D341Med (cell line): Measurements from ENCODE around the gene RUFY3.
"Not testable (repeated sequence)": the region's sequence is repeated elsewhere in the genome, so short reads cannot be mapped to it uniquely, and the experiment has no call there.

ENCODE experiments used
- DNase-seq: peaks from one replicate; pipeline ENCODE4 v3.0.0; 2012; ENCODE audit warnings: low spot score

Gene RUFY3

GRCh38 chr4:70737006-70737405 lies 15.2 kb downstream of the RUFY3 start:
- DNase-seq, result no peak

- no peak for DNase-seq
Observed at GRCh38 chr4:70737409-70737808, 15.6 kb downstream of the RUFY3 start.

DNA sequence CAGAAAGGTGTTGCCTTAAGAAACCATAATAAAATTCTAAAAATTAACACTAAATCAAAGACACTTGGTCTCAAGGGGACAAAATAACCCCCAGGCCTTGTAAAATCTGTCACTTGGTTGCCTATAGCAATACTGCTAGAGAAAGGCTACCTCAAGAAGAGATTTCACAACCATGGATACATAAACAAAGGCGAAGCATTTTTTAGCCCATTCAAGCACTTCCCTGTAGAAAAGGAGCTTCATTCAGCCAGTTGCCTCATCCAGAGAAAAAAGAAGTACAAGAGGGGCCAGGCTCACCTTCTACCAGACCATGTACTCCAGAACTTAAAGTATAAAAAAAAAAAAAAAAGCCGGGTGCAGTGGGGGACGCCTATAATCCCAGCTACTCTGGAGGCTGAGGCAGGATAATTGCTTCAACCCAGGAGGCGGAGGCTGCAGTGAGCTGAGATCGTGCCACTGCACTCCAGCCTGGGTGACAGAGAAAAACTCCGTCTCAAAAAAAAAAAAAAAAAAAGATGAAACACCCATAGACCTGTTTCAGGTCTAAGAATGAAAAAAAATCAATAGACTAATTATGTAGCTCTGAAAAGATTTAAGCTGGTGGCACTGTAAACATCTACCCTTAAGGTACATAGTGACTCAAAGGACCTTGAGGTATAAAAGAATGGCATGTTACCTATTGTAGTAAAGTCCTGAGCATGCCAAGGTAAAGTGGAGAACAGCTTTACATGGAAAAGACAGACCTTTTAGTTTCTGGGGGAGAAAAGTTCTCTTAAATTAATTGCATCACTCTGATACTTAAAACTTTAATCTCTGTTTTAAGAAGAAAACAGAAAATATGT lies 18.0 kb downstream of the RUFY3 start:
- DNase-seq, result no peak

- no peak for DNase-seq
Observed at GRCh38 chr4:70741867-70742658, 20.3 kb downstream of the RUFY3 start.

DNA sequence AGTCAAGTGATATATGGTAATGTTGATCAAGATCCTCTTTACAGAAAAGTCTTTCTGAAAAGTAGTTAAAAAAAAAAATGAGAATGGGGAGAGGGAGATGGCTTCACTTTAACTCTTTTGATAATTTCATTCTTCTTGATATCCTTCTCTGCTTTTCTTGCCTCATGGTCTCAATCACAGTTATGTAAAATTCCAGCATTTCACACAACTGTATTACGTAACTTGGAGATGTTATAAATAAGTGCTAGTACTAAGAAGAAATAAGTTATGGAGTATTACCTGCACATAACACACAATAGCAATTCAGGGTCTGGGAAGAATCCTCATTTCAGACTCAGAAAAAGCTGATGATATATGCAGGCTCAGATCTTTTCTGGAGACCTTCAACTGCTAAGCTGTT lies 22.0 kb downstream of the RUFY3 start:
- no peak for DNase-seq

DNA sequence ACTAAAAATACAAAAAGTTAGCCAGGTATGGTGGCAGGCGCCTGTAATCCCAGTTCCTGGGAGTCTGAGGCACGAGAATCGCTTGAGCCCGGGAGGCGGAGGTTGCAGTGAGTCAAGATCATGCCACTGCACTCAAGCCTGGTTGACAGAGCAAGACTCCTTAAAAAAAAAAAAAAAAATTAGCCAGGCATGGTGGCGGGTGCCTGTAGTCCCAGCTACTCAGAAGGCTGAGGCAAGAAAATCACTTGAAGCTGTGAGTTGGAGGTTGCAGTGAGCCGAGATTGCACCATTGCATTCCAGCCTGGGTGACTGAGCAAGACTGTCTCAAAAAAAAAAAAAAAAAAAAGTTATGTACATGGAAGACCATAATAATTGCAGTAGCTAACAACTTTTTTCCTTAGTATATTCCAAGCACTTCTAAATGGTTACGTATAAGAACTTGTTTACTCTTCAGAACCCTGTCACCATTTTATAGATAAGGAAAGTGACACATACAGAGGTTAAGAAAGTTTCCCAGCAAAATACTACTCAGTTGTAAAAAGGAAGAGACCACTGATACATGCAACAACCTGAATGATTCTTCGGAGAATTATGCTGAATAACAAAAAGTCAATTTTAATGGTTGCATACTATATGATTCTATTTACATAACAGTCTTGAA lies 24.5 kb downstream of the RUFY3 start:
- DNase-seq, result no peak

- DNase-seq, result no peak
Observed at GRCh38 chr4:70747874-70748273, 26.1 kb downstream of the RUFY3 start.

DNA sequence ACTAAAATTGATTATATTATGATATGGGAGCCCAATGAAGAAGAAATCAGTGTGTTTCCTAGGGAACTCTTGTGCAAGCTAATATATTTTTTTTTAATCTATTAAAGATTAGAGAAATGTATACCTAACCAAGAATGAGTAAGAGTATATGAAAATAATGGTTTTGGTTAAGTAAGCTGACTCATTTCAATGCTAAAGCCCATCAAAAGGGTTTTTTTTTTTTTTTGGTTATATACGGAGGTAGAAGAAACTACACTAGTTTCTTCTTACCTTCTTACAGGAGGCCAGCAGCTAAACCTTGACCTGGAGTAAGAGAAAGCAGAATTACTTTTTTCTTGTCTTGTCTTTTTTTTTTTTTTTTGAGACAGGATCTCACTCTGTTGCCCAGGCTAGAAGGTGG lies 27.5 kb downstream of the RUFY3 start:
- DNase-seq, result no peak

- no peak for DNase-seq
Observed at GRCh38 chr4:70752236-70752635, 30.5 kb downstream of the RUFY3 start.

- no peak for DNase-seq
Observed at GRCh38 chr4:70753630-70754029, 31.9 kb downstream of the RUFY3 start.

- DNase-seq, result no peak
Observed at GRCh38 chr4:70754470-70754869, 32.7 kb downstream of the RUFY3 start.

DNA sequence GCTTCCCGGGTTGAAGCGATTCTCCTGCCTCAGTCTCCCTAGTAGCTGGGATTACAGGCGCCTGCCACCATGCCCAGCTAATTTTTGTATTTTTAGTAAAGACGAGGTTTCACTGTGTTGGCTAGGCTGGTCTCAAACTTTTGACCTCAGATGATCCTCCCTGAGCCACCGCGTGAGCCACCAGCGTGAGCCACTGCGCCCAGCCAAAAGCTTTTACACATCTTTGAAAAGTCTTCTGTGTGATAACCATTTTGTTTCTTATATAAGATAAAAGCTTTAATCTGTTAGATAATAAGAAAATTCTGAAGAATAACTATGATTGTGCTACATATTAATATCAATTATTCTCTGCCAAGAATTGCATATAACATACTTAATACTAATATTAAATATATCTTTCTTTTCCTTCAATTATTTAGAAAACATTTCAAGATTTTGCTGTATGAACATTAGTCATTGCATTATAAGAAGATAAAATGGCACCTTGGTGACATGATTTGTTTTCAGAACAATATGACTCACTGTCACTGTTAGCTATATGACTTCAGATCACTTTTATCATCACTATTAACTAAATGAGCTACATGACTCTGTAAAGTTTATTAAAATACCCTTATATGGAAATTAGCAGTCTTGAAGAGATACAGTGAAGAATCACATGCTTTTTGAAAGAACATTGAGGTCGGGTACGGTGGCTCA lies 33.4 kb downstream of the RUFY3 start:
- DNase-seq, result no peak

DNA sequence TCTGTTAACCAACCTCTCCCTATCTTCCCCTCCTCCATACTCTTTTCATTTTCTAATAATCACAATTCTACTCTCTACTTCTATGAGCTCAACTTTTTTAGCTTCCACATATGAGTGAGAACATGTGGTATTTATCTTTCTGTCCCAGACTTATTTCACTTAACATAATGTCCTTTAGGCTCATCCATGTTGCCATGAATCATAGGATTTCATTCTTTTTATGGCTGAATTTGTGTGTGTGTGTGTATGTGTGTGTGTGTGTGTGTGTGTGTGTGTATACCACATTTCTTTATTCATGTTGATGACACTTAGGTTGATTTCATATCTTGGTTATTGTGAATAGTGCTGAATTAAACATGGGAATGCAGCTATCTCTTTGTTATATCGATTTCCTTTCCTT lies 37.4 kb downstream of the RUFY3 start:
- DNase-seq, result no peak

GRCh38 chr4:70759627-70760026 lies 37.9 kb downstream of the RUFY3 start:
- DNase-seq, result no peak

DNA sequence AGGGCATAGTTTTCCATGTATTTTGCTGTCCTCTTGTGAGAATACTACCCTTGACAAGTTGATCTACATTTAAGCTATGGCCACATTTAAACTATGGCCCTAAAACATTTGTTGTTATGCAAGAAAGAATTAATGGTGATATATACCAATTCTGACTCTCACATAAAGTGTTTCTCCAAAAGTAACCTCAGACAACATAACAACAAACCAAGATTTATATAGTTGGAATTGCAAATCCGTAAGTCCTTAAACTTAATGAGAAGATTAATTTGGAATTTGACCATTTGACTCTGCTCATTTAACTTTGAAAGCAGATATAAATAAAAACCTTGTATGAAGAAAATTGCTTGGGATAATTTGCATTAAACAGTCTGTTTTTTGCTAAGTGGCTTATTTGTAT lies 38.9 kb downstream of the RUFY3 start:
- DNase-seq, result no peak

DNA sequence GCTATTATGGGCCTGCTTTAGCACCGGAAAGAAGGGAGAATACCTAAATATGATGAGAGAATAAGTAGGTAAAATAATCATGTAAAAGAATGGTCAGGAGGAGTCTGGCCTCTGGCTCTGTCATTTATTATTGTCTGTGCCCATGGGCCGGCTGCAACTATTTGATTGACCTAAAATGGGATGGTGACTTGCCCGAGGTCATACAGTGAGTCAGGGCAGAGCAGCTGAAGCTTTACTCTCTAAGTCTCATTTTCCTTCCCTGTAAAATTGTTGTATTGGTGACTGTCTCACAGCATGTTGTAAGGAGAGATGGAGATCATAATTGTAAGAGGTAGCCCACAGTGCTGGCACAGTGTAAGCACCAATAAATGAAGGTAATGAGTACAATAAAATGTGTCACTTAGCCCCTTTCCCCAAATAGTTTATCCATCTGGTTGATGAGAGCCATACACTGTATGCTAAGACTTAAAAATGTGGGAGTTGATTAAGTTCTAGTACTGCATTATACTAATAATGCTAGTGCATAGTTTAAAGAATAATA lies 39.6 kb downstream of the RUFY3 start:
- no peak for DNase-seq

DNA sequence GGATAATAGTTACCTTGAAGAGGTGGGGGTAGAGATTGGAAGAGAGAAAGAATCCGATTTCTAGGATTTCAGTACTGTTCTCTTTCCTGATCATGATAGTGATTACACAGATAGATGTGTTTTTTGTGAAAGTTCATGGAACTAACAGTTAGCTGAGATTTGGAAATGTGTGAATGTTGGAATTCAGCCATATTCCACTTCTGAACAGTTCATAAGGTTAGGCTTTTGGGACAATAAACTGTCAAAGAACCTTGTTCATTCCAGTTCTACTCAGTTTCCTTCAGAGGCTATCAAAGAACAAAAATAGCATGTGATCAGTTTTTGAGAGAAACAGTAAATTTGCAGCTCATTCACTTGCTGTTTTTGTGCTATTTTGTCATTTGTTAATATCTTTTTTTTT lies 43.6 kb downstream of the RUFY3 start:
- no peak for DNase-seq

- DNase-seq, result no peak
Observed at GRCh38 chr4:70768301-70768948, 46.7 kb downstream of the RUFY3 start.

DNA sequence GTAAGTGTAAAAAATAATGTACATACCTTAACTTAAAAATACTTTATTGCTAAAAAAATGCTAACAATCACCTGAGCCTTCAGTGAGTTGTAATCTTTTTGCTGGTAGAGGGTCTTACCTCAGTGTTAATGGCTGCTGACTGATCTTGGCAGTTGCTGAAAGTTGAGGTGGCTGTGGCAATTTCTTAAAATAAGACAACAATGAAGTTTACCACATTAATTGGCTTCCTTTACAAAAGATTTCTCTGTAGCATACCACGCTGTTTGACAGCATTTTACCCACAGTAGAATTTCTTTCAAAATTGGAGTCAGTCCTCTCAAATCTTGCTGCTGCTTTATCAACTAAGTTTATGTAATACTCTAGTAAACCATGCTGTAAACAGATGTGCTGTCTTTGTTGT lies 47.6 kb downstream of the RUFY3 start:
- not testable (repeated sequence) for DNase-seq

GRCh38 chr4:70772929-70773555 lies 51.3 kb downstream of the RUFY3 start:
- no peak for DNase-seq

- no peak for DNase-seq
Observed at GRCh38 chr4:70778888-70779422, 57.2 kb downstream of the RUFY3 start.
